ENCODE results near the gene ADGRG3.

Gene ADGRG3

GRCh38 chr16:57682809-57683635 is 14.9 kb downstream of the ADGRG3 start:
- no peak for DNase-seq

GRCh38 chr16:57683636-57684545 is 15.8 kb downstream of the ADGRG3 start:
- no peak for DNase-seq

- DNase-seq, result no peak
Observed at GRCh38 chr16:57684626-57685358, 16.7 kb downstream of the ADGRG3 start.

GRCh38 chr16:57685633-57686032 is 17.5 kb downstream of the ADGRG3 start:
- DNase-seq, result no peak

- DNase-seq, result no peak
Observed at GRCh38 chr16:57686577-57686976, 18.5 kb downstream of the ADGRG3 start.

- DNase-seq, result no peak
Observed at GRCh38 chr16:57687363-57687929, 19.3 kb downstream of the ADGRG3 start.

- no peak for DNase-seq
Observed at GRCh38 chr16:57688487-57688986, 20.4 kb downstream of the ADGRG3 start.

GRCh38 chr16:57688987-57689761 is 21.1 kb downstream of the ADGRG3 start:
- DNase-seq, result no peak

GRCh38 chr16:57689762-57690558 is 21.9 kb downstream of the ADGRG3 start:
- no peak for DNase-seq

GRCh38 chr16:57690782-57691471 is 22.8 kb downstream of the ADGRG3 start:
- DNase-seq, result no peak

- DNase-seq, result no peak
Observed at GRCh38 chr16:57692636-57693035, 24.5 kb downstream of the ADGRG3 start.

- DNase-seq, result peak; percentile 14
Observed at GRCh38 chr16:57693550-57693949, 25.4 kb downstream of the ADGRG3 start.

- no peak for DNase-seq
Observed at GRCh38 chr16:57694231-57694724, 26.2 kb downstream of the ADGRG3 start.

GRCh38 chr16:57694725-57695679 is 26.9 kb downstream of the ADGRG3 start, which contains the start of gene DRC7:
Gene DRC7, plus strand, starts transcription at chr16:57694806. Its CDS starts 3,144 bp downstream, at chr16:57697950.
- DNase-seq, result peak; percentile 38

- no peak for DNase-seq
Observed at GRCh38 chr16:57695680-57696069, 27.6 kb downstream of the ADGRG3 start.

GRCh38 chr16:57696240-57696639 is 28.1 kb downstream of the ADGRG3 start:
- DNase-seq, result no peak

GRCh38 chr16:57697896-57698537 is 29.9 kb downstream of the ADGRG3 start:
- DNase-seq, result no peak

- DNase-seq, result no peak
Observed at GRCh38 chr16:57698812-57699405, 30.8 kb downstream of the ADGRG3 start.
